ENCODE measurements around the gene ALDH1L1. TPM values are rescaled to one million over a fixed set of nuclear protein-coding genes. Genes with fewer than 3 reads are reported as not detected.
A peak's percentile ranks its signal among the peaks of the same experiment; 100 is the strongest.

The ALDH1L1 gene
- total and polyA plus RNA-seq, 2 of the 8 experiments (the other 6 are each of a cell fraction or from before 2014, with no cell fraction given): 0.98 to 1.6 TPM

- TF ChIP-seq, protein P1, sequence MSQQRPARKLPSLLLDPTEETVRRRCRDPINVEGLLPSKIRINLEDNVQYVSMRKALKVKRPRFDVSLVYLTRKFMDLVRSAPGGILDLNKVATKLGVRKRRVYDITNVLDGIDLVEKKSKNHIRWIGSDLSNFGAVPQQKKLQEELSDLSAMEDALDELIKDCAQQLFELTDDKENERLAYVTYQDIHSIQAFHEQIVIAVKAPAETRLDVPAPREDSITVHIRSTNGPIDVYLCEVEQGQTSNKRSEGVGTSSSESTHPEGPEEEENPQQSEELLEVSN (IDR thresholded peaks at IDR 0.05): peak; percentile 91
- TF ChIP-seq TAF1 (IDR thresholded peaks at IDR 0.05; ENCODE audit: low read depth, low read length) (0 out of 2 replicates have a peak, but pooled peaks have one; percentile 12), BACH1 (IDR thresholded peaks at IDR 0.05; ENCODE audit: low read length) (peak; percentile 27; the same call in 1 of the 2 replicates)
Measured at GRCh38 chr3:126134219-126134975, 46.0 kb downstream of the ALDH1L1 start (continued).
